Stimulated activated CD8-positive, alpha-beta memory T cell treated with anti-CD3 and anti-CD28 coated beads, Interleukin-2, amount 100 ng/mL, for 48 hours (primary cell): ENCODE results near the gene ANO5.
"Not testable (repeated sequence)": the region's sequence is repeated elsewhere in the genome, so short reads cannot be mapped to it uniquely, and the experiment has no call there.

Experiments
- DNase-seq, 2 donors: peaks; one replicate each; pipeline ENCODE4 v3.0.0-alpha.2; 2020; ENCODE audit warnings: low read depth in 2 of 2

ANO5 gene

DNA sequence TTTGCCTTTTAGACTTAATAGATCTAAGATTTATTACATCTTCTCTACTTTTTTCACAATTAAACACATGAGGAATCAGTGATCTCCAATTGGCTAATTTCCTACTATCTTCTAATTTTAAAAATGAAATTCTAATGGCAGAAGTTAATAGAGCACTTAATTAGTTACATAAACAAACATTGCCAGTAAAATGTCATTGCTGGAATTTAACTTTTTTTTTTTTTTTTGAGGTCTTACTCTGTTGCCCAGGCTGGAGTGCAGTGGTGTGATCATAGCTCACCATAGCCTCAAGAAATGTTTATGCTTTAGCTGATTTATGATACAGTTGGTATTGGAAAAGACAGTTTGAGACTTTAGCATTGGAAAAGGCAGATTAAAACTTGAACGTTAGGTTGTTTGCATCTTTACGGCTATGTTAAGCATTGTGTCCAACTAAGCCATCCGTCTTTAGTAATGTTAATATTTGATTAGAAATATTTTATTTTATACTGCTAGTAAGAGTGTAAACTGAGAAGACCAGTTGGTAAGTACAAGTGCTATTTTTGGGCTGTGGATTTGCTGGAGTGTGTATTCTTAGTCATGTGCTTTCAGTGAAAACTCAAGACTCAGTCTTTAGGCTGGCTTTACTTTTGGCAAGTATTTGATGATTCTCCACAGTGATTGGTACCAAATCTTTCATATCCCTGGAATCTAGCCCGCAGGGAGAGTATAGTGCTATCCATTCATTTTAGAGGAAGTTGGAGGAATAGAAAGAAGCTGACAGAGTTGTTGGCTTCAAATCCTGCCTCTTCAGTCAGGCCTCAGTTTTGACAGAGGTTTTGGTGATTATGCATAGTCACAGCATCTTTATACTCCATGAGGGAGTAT lies 4.5 kb downstream of the ANO5 start:
- no peak for DNase-seq

DNA sequence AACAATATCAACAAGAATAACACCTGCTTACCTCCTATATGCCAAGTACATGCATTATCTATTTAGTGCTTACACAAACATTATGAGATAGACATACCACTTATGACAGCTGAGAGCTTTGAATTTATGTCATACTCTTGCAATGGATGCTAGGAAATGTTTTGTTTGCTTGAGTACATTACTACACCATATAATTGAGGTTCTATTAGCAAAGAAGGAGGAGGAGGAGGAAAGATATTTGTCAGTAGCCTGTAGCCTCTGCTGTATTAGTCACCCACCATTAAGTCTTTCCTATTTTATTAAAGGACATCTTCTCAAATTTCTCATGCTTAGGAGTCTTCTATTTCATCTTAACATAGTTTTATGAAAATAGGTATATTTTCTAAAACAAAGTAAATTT lies 6.4 kb downstream of the ANO5 start:
- DNase-seq, result no peak

DNA sequence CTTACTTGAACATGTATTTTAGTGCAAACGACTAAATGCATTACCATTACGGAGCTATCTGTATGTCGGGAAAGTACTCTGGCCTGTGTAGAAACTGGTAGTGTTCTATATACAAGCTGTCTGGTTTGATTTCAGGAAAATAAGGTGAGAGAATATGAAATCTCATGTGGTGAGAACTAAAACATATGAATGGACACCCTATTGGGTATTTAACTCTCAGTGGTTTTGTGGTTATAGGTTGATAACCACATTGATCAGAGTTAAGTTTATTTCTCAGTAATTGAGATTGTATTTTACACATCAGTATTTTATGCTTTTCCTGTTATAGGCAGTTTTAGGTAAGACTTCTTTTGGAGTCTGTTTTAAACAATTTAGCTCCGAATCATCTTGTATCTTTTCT lies 10.4 kb downstream of the ANO5 start:
- no peak for DNase-seq

DNA sequence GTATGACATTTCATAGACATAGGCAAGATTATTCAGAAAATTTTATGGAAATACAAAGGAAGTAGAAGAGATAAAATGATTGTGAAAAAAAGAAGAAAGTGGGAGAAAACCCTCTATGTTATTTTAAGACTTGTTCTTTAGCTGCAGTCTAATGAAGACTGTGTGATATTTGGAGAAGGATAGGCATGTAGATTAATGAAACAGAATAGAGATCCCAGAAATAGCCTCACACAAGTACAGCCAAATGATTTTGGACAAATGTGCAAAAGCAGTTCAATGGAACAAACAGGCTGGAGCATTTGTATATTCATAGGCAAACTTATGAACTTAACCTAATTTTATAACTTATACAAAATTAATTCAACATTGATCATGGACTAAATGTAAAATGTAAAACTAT lies 14.3 kb downstream of the ANO5 start:
- no peak for DNase-seq

DNA sequence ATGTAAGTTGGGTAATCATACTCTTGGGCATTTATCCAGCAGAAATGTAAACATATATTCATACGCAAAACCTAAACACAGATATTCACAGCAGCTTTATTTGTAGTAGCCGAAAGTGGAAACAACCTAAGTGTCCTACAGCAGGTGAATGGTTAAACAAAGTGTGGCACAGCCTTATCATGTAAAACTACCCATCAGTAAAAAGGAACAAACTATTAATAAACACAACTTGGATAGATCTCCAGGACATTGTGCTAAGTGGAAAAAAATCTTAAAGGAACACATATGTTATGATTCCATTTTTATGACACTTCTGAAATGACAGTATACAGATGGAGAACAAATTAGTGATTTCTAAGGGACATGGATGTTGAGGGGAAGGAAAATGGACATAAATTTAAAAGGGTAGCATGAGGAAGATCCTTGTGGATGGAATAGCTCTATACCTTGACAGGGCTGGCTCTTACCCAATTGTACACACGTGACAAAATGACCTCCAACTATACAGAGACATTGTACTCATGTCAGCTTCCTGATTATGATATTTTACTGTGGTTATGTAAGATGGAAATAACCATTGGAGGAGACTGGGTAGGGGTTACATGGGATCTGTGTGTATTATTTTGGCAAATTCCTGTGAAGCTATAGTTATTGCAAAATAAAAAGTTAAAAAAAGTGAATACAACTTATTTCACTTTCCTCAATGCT lies 15.4 kb downstream of the ANO5 start:
- no peak for DNase-seq

DNA sequence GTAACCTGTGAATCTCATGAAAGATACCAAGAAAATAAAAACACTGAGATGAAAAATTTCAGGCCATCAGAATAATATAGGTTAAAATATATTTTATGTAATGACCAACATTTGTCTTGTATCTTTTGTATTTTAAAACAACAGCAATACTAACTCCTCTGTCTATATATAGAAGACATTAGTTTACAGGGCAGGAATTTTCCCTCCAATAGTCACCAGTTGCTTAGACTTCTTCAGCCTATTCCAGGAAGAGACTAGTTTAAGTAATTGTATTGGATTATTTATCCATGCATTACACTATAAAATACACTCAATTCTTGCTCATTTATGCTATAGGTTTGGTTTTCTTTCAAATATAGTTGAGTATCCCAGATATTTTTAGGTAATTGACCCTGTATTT lies 24.1 kb downstream of the ANO5 start:
- DNase-seq, result no peak

DNA sequence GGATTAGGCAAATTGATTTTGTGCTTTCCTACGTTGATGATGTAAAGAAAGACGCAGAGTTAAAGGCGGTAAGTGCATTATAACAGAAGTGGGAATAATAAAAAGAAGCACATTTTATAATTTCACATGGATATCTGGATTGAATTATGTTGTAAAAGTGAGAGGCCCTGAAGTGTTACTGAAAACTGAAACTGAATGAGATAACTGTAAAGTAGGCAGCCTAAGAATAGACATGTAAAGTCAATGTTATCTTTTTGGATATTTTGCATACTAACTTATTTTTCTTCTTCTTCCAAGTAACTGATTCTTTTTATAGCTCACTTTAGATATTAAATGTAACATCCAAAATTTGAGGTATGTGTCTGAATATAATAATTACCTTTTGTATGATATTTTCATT lies 28.3 kb downstream of the ANO5 start:
- DNase-seq, result no peak

DNA sequence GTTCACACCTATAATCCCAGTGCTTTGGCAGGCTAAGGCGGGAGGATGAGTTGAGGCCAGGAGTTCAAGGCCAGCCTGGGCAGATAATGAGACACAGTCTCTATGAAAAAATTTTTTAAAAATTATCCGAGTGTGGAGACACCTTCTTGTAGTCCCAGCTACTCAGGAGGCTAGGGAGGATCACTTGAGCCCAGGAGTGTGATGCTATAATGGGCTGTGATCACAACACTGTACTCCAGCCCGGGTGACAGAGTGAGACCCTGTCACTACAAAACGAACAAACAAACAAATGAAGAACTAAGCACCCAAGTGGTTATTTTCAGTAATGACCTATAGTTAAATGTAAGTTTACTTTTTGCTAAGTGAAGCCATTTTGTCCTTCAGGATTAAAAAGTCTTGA lies 32.3 kb downstream of the ANO5 start:
- DNase-seq, result no peak

DNA sequence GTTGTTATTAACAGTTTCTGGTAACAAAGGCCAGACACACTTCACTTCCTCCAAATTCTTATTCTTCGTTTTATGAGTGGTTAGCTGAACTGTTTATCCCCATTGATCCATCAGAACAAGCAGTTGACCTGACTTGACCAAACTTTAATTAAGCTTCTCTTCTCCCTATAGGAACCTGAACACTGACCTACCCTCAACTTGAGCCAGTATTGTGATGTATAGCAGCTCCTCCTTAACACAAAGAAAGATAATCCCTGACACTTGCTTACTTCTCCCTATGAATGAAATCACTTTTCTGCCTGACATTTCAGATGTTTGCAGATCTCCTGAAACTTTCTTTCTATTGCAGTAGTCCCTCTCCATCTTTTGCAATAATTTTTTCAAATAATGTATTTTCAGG lies 41.9 kb downstream of the ANO5 start:
- DNase-seq, result no peak

DNA sequence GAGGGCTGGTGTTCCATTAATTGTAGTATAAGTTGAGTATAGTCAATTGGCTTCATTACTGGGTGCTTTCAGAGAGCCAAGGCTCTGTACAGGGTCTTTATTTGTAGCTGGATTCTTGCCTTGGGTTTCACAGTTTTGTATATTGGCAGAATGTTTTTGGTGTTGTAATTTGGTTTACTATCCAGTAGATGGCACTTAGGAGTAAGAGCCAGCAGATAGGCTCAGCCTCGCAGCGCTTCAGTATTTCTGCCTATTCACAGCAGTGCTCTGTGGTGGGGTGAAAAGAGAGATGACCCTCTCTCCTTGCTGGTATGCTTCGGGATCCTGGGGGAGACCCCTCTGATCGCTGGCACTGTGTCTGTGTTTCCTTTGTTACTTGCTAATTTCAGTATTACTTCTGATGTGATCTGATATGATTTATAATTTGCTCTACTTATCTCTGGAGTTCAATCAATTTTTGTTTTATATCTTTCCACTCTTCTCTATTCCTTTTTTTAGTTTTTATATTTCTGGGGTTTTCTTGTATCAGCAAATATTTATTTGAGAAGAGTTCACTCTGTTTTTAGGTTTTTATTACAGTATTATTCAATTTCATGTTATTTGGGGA lies 52.2 kb downstream of the ANO5 start:
- no peak for DNase-seq

DNA sequence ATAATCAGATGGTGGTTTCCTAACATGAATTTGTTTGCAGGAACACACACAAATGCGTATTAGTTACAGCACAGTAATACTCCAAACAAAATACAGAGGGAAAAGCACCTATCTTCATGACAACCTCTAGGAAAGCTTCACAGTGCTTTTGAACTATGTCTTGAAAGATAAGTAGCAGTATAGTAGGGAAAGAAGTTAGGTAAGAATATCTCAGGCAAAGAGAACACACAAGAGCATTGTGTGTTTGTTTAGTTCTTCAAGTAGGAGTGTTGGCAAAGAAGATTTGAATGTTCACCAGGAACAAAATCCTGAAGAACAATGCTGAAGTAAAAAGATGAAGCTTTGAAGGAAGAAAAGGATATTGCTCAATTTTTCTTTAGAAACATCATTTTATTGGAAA lies 54.1 kb downstream of the ANO5 start:
- no peak for DNase-seq

DNA sequence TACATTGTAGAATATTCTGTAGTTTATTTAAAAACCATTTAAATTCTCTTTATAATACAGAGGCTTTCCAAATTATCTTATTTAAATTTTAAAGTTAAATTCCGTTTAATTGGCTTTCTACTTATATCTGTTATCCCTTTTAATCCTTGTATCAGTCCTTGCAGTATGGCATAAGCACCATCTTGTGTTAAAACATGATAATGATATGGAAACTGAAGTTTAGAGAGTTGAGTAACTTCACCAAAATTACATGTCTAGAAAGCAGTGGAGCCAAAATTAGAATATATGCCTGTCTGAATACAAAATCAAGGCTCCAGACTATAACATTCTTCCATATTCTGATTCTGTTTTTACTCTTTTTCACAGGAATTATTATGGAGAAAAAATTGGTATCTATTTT lies 57.0 kb downstream of the ANO5 start:
- no peak for DNase-seq

DNA sequence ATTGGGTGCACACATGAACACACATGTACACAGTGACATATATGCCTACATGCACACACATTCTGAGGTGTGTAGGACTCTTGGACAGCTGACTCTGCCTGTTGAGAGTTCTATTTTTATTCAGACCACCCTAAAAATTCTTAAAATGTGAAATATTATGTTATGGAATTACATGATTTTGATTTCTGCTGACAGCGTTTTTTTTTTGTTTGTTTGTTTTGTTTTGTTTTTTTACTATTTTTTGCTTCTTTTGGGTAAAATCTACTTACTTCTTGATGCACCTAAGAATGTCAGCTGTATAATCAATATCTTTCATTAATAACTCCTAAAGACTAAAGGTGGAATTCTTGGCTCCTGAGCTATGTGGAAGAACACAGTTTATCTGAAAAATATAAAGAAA lies 64.0 kb downstream of the ANO5 start:
- no peak for DNase-seq

DNA sequence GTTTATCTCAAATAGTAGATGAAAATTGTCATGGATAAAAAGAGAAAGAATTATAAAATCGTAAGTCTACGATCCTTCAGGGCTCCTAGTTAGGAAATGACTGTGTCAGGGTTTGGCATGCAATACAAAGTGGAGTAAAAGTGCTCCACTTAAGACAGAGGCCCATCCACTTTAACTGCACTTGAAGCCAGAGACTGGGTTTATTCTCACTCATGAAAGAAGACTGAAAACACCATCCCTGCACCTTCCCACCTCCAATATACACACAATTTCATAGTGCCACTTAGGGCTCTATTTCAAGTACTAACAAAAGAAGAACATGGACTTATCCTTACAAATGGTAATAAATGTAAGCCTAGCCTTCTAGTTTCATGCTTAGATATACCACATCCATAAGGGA lies 70.7 kb downstream of the ANO5 start:
- DNase-seq, result no peak

DNA sequence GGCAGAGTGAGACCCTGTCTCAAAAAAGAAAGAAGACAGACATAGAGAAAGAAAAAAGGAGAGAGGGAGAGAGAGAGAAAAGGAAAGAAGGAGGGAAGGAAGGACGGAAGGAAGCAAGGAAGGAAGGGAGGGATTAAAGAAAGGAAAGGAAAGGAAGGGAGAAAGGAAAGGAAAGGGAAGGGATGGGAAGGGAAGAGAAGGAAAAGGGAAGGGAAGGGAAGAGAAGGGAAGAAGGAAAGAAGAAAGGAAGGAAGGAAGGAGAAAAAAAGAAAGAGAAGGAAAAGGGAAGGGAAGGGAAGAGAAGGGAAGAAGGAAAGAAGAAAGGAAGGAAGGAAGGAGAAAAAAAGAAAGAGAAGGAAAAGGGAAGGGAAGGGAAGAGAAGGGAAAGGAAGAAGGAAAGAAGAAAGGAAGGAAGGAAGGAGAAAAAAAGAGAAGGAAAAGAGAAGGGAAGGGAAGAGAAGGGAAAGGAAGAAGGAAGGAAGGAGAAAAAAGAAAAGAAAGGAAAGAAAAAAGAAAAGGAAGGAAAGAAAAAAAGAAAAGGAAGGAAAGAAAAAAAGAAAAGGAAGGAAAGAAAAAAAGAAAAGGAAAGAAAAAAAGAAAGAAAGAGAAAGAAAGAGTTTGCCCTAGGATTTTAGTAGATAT lies 76.2 kb downstream of the ANO5 start:
- DNase-seq, result not testable (repeated sequence)

DNA sequence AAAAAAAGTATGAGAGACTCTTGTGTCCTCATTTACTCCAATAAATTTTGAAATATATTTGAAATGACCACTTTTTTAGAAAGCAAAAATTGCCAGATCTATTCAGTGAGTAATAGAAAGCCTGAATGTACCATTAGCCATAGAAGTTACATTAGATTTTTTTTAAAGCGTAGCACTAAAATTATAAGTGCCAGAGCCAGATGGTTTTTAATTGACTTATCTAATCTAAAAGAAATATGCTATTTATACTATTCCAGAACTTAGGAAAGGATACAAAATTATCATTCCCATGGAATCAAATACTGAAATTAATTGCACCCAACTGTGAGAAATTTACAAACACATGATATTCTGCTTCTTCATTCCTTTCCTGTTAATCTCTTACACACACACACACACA lies 80.9 kb downstream of the ANO5 start:
- DNase-seq, result no peak

DNA sequence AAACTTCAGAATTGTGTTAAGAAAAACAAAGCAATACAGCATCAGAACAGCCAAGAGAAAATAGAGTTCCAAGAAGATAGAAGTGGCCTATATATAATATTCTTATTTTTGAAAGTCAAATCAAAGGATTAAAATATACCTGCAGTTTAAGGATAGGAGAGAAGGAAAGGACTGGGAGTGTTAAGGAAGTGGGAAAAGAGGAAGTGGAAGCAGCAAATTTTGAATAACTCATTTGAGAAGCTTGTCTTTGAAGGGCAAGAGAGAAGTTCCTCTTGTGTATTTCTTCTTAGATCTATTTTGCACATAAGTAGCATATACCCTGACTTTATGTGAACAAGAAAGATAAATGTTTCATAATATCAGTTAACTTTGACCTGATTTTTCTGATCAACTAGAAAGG lies 82.7 kb downstream of the ANO5 start:
- DNase-seq, result no peak

DNA sequence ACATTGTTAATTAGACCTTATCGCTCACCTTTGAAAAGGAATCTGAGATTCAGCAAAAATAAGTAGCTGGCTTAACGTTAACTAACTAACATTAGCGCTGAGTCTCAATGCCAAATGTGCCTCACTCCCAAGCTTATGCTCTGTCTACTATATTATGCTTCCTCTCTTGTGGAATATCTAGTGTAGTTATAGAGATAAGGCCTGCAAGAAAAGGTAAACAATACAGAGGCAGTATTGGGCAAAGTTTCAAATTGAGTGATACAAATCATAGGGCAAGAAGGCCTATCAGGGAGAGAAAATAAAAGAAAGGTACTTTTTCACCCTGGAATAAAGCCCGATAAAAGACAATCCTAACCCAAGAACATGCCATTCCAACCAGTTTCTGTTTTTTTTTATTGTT lies 83.7 kb downstream of the ANO5 start:
- no peak for DNase-seq

DNA sequence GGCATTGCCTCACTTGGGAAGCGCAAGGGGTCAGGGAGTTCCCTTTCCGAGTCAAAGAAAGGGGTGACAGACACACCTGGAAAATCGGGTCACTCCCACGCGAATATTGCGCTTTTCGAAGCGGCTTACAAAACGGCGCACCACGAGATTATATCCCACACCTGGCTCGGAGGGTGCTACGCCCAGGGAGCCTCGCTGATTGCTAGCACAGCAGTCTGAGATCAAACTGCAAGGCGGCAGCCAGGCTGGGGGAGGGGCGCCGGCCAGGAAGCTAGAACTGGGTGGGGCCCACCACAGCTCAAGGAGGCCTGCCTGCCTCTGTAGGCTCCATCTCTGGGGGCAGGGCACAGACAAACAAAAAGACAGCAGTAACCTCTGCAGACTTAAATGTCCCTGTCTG lies 92.1 kb downstream of the ANO5 start:
- not testable (repeated sequence) for DNase-seq

DNA sequence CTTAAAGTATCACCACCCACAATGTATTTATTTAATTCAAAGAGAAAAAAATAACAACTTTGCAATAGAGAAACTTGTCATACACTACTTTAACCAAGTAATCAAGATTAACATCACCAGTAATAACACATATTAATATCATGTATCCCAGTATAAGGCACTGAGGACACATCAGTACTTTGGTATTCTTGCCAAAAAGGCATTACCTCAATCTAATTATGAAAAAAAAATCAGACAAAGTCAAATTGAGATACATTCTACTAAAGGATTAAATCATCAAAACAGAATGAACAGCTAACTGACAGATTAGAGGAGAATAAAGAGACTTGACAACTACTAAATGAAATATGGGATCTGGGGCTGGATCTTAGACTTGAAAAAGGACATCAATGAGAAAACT lies 109.5 kb downstream of the ANO5 start:
- no peak for DNase-seq

DNA sequence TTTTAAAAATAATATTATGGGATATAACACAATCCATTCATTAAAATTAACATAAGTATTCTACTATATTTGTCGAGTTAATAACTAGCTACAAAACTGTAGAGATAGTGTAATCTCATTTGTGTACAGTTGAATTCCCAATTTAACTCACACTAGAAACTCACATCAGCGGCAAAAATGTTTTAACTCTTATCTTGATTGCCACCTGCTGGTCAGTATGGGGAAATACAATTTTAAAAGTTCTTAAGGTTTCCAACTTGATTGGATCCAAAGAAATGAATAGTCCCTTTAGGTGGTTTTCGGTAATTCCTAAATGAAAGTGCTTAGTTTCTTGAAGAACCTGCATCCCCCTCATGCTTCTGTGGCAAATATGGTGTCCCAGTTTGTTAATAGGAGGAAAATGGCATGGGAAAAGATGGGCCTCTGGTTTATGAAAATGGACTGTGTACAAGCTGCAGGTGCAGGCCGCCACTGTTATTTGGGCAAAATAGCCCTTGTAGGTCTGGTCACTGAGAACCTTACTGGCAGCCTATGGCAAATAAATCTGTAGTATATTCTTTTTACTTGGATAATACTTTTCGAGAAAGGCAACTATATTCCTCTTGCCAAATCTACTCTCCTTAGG lies 111.6 kb downstream of the ANO5 start:
- no peak for DNase-seq

DNA sequence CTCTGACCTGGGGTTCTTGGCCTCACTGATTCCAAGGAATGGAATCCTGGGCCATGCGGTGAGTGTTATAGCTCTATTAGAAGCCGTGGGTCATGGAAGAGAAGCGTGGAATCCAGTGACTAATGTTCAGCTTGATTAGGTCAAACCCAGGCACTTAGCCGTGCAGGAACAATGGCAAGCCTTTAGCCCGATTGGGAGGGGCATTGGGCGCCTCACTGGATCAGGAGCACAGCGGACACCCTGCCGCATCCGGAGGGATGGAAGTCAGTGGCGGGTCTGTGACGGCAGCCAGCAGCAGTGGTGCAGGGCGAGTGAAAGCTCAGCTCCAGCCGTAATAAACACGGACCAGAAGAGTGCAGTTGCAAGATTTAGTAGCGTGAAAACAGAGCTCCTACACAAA lies 124.8 kb downstream of the ANO5 start:
- DNase-seq, result no peak
